BE2C (cell line): Measurements from ENCODE around the gene NXPE4.

Experiments
- DNase-seq: peaks from one replicate; pipeline ENCODE4 v3.0.0-alpha.2; 2020
- H3K27me3 ChIP-seq: fragments of 250-450 bp; sonication (Bioruptor Pico); 2 replicates; pipeline ENCODE4 v1.5.1; 2020; ENCODE audit warnings: mild to moderate bottlenecking
- H3K36me3 ChIP-seq: fragments of 250-450 bp; sonication (Bioruptor Pico); 2 replicates; pipeline ENCODE4 v1.5.1; 2020; ENCODE audit warnings: mild to moderate bottlenecking
- H3K4me1 ChIP-seq: fragments of 250-450 bp; sonication (Bioruptor Pico); 2 replicates; pipeline ENCODE4 v1.5.1; 2020
- H3K4me3 ChIP-seq: 2 replicates; pipeline ENCODE4 v1.5.1; 2011; ENCODE audit warnings: low read depth, low read length
- H3K9me3 ChIP-seq: fragments of 250-450 bp; sonication (Bioruptor Pico); 2 replicates; pipeline ENCODE4 v1.5.1; 2020
- CTCF ChIP-seq: IDR thresholded peaks from 2 replicates; pipeline ENCODE4 v1.5.1; 2012; ENCODE audit warnings: mild to moderate bottlenecking, low read depth, low read length

Gene NXPE4

GRCh38 chr11:114556135-114556534 lies 39.5 kb downstream of the NXPE4 start:
- Histone ChIP-seq H3K36me3 (no peaks in the 10 kb centered on the region), H3K27me3 (peaks cover 4% of the 10 kb centered on the region; the same call in 1 of the 2 replicates), H3K4me3 (no peak overlapping the region), H3K9me3 (no peaks in the 10 kb centered on the region), H3K4me1 (no peaks in the 10 kb centered on the region)
- TF ChIP-seq CTCF: no peak
- no peak for DNase-seq

GRCh38 chr11:114553642-114554041 lies 41.9 kb downstream of the NXPE4 start:
- no peaks in the 10 kb centered on the region for H3K4me1 ChIP-seq
- no peak overlapping the region for H3K4me3 ChIP-seq
- no peak for TF ChIP-seq CTCF
- H3K9me3 ChIP-seq: no peaks in the 10 kb centered on the region
- no peaks in the 10 kb centered on the region for H3K36me3 ChIP-seq
- DNase-seq: no peak
- H3K27me3 ChIP-seq: peaks cover 6% of the 10 kb centered on the region

- no peak overlapping the region for H3K4me3 ChIP-seq
- H3K36me3 ChIP-seq: no peaks in the 10 kb centered on the region
- no peaks in the 10 kb centered on the region for H3K4me1 ChIP-seq
- DNase-seq: no peak
- peaks cover 4% of the 10 kb centered on the region for H3K27me3 ChIP-seq
- no peaks in the 10 kb centered on the region for H3K9me3 ChIP-seq
- TF ChIP-seq CTCF: no peak
Observed at GRCh38 chr11:114551060-114551459, 44.5 kb downstream of the NXPE4 start.

GRCh38 chr11:114525682-114526081 lies 69.9 kb downstream of the NXPE4 start:
- H3K27me3 ChIP-seq: peaks cover 4% of the 10 kb centered on the region; the same call in 1 of the 2 replicates
- DNase-seq: no peak
- no peaks in the 10 kb centered on the region for H3K36me3 ChIP-seq
- no peak overlapping the region for H3K4me3 ChIP-seq
- no peaks in the 10 kb centered on the region for H3K4me1 ChIP-seq
- no peak for TF ChIP-seq CTCF
- H3K9me3 ChIP-seq: no peaks in the 10 kb centered on the region

GRCh38 chr11:114524122-114524521 lies 71.5 kb downstream of the NXPE4 start:
- Histone ChIP-seq H3K4me1 (no peaks in the 10 kb centered on the region), H3K36me3 (no peaks in the 10 kb centered on the region), H3K27me3 (peaks cover 2% of the 10 kb centered on the region), H3K9me3 (no peaks in the 10 kb centered on the region), H3K4me3 (no peak overlapping the region)
- no peak for DNase-seq
- no peak for TF ChIP-seq CTCF

GRCh38 chr11:114522818-114523217 lies 72.8 kb downstream of the NXPE4 start:
- DNase-seq: no peak
- no peak overlapping the region for H3K4me3 ChIP-seq
- no peak for TF ChIP-seq CTCF
- H3K27me3 ChIP-seq: no peaks in the 10 kb centered on the region; the same call in none of the 2 replicates
- H3K9me3 ChIP-seq: no peaks in the 10 kb centered on the region
- H3K36me3 ChIP-seq: no peaks in the 10 kb centered on the region
- no peaks in the 10 kb centered on the region for H3K4me1 ChIP-seq
